NCI-H69 (cell line): ENCODE data around the gene RAB27B.

Experiments used
- DNase-seq: peaks from one replicate; lab custom pipeline; 2025; lab: John Stamatoyannopoulos, UW

RAB27B gene

GRCh38 chr18:54867131-54867530 lies 38.9 kb downstream of the RAB27B start:
- DNase-seq: no peak

GRCh38 chr18:54871231-54871630 lies 43.0 kb downstream of the RAB27B start:
- DNase-seq: no peak

GRCh38 chr18:54872681-54873080 lies 44.4 kb downstream of the RAB27B start:
- DNase-seq: no peak

- no peak for DNase-seq
Observed at GRCh38 chr18:54873884-54874255, 45.6 kb downstream of the RAB27B start.

GRCh38 chr18:54875063-54875462 lies 46.8 kb downstream of the RAB27B start:
- DNase-seq: no peak

GRCh38 chr18:54877076-54877475 lies 48.8 kb downstream of the RAB27B start:
- DNase-seq: no peak

- no peak for DNase-seq
Observed at GRCh38 chr18:54878159-54878622, 49.9 kb downstream of the RAB27B start.

GRCh38 chr18:54878659-54879358 lies 50.5 kb downstream of the RAB27B start:
- no peak for DNase-seq

- DNase-seq: no peak
Observed at GRCh38 chr18:54879691-54880090, 51.4 kb downstream of the RAB27B start.

- no peak for DNase-seq
Observed at GRCh38 chr18:54880395-54881105, 52.3 kb downstream of the RAB27B start.

GRCh38 chr18:54881229-54881768 lies 53.0 kb downstream of the RAB27B start:
- DNase-seq: no peak

- no peak for DNase-seq
Observed at GRCh38 chr18:54882318-54882717, 54.0 kb downstream of the RAB27B start.

GRCh38 chr18:54883816-54884604 lies 55.7 kb downstream of the RAB27B start:
- no peak for DNase-seq

GRCh38 chr18:54888378-54888777 lies 60.1 kb downstream of the RAB27B start:
- DNase-seq: no peak

- no peak for DNase-seq
Observed at GRCh38 chr18:54888933-54889332, 60.7 kb downstream of the RAB27B start.

- DNase-seq: no peak
Observed at GRCh38 chr18:54899500-54899899, 71.2 kb downstream of the RAB27B start.

GRCh38 chr18:54900290-54900689 lies 72.0 kb downstream of the RAB27B start:
- no peak for DNase-seq

- no peak for DNase-seq
Observed at GRCh38 chr18:54904581-54904980, 76.3 kb downstream of the RAB27B start.

- no peak for DNase-seq
Observed at GRCh38 chr18:54905629-54906028, 77.4 kb downstream of the RAB27B start.

GRCh38 chr18:54906331-54907185 lies 78.3 kb downstream of the RAB27B start:
- no peak for DNase-seq

- no peak for DNase-seq
Observed at GRCh38 chr18:54909538-54909937, 81.3 kb downstream of the RAB27B start.
